ENCODE results near the gene NSD2.
"Not testable (repeated sequence)": the region's sequence is repeated elsewhere in the genome, so short reads cannot be mapped to it uniquely, and the experiment has no call there.

Gene NSD2

DNA sequence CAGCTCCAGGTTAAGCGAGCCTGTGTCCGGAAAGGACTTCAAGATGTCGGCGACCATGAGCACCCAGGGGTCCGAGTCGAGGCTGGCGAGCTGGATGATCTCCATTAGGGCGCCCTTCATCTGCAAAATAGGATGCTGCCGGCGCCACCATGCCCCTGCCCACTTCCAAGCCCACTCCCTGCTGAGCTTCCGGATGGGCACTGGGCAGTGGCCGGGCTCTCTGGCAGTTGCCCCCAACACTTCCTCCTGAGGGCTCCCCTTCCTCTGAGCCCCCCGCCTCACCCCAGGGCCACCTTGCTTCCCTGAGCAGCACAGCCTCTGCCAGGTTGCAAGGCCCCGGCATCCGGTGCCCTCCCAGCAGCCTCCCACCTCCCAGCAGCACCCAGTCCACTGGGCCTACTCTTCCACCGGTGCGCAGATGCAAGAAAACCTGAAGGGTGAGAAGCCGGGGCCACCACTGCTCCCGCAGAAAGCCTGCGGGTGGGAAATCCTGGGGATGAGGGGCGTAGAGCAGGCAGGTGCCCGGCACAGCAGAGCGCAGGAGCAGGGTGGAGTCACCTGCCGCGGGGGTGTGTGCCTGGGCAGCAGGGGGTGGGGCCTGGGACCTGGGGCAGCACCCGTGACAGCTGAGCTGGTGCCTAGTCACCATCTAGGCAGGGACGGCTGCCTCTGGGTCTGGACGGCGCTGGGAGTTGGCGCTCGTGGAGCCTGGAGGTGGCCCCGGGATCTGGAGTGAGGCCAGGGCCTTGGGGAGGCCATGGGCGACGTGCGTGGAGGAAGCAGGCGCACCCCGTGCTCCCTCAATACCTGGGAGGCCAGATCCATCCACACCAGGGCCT lies 120.6 kb downstream of the NSD2 start:
- no peak for DNase-seq (ENCODE audit: low read depth, low spot score)
- H3K27ac ChIP-seq, result no peak overlapping the region

DNA sequence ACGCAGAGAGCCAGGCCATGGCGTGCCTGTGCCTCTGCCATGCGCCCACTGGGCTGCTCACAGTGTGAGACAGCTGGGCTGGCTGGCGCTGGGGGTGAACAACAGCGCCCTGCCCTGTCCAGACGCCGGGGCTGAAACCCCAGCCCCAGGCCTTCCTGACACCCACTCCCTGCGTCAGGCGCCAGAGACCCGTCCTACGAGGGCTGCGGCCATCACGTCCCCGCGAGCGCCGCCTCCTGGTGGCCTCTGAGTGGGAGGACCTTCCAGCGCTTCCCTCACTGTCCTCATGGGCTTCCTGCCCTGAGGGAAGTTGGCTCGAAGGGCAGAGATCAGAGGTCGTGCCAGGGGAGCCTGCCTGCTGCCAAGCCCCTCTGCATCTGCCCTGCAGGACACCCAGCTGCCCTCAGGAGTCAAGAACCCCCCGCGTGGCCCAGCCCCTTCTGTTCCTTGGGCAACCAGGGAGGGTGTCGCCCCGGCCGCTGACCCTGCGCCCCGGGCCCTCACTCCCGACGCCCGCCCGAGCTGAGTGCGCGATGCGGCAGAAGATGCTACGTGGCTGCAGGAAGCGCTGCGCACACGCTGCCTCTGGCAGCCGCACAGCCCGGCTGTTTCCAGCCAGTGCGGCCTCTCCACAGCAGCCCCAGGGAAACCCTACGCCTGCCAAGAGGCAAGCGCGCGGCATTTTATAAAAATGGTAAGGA lies 121.4 kb downstream of the NSD2 start:
- DNase-seq (ENCODE audit: low read depth, low spot score), result no peak
- no peak overlapping the region for H3K27ac ChIP-seq

DNA sequence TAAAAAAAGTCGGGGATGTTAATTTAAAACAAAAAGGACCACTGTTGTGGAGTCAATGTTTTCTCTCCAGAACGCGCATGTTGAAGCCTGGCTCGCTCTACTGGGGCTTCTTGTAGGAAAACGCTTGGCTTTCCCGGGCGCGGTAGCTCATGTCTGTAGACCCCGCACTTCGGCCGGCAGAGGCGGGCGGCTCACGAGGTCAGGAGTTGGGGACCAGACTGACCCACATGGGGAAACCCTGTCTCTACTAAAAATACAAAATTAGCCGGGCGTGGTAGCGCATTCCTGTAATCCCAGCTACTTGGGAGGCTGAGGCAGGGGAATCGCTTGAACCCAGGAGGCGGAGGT lies 122.0 kb downstream of the NSD2 start:
- H3K27ac ChIP-seq, result no peak overlapping the region
- DNase-seq (ENCODE audit: low read depth, low spot score), result no peak

DNA sequence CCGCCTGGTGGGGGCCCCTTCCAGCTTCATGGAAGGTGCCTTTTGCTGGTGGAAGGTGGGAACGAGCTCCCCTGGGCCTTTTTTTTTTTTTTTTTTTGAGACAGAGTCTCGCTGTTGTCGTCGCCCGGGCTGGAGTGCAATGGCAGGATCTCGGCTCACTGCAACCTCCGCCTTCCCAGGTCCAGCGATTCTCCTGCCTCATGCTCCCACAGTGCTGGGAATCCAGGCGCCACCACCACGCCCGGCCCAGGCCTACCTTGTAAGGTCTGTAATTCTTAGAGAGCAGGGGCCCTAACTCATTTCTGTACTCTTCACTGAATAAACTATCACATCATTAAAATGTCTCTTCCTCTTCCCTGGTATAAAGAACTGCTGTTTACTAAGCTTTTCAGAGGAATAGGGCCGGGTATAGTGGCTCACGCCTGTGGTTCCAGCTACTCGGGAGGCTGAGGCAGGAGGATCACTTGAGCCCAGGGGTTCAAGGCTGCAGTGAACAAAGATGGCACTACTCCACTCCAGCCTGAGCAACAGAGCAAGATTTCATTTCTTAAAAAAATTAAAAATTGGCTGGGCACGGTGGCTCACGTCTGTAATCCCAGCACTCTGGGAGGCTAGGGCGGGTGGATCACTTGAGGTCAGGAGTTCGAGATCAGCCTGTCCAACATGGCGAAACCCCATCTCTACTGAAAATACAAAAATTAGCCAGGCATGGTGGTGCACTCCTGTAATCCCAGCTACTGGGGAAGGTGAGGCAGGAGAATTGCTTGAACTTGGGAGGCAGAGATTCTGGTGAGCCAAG lies 122.7 kb downstream of the NSD2 start:
- H3K27ac ChIP-seq; DNase-seq (ENCODE audit: low read depth, low spot score): not testable (repeated sequence)

DNA sequence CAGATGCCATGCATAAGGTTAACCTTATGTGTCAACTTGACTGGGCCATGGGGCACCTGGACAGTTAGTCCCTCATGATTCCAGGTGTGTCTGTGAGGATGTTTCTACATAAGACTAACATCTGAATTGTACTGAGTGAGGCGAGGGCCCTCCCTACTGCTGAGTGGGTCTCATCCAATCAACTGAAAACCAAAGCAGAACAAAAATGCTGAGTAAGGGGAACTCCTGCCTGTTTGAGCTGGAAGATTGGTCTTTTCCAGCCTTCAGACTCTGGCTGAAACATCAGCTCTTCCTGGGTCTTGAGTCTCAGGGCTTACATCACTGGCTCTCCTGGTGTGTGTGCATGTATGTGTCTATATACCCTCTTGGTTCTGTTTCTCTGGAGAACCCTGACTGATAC lies 123.7 kb downstream of the NSD2 start:
- no peak overlapping the region for H3K27ac ChIP-seq
- DNase-seq (ENCODE audit: low read depth, low spot score), result no peak

DNA sequence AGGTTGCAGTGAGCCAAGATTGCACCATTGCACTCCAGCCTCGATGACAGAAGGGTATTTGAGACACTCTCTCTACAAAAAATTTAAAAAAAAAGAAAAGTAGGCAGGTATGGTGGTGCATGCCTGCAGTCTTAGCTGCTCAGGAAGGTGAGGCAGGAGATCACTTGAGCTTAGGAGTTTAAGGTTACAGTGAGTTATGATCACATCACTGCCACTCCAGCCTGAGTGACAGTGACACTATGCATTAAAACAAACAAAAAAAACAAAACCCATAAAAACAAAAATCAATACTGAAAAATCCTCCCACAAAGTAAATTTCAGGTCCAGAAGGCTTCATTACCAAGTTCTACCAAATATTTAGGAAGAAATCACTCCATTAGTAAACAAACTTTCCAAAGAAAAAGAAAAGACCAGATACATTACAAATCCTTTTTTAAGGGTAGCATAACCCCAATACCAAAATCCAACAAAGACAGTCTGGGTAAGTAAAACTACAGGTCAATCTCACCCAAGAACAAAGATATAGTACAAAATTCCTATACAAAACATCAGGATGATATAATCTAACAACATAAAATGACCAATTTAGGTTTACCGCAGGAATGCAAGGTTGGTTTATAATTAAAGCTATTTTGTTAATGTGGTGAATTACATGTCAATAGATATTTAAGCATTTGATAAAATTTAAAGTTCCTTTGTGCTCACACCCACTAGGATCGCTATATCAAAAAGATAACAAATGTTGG lies 125.8 kb downstream of the NSD2 start:
- DNase-seq (ENCODE audit: low read depth, low spot score), result no peak
- no peak overlapping the region for H3K27ac ChIP-seq

GRCh38 chr4:1997712-1998111 lies 126.5 kb downstream of the NSD2 start:
- no peak for DNase-seq (ENCODE audit: low read depth, low spot score)
- H3K27ac ChIP-seq, result no peak overlapping the region

DNA sequence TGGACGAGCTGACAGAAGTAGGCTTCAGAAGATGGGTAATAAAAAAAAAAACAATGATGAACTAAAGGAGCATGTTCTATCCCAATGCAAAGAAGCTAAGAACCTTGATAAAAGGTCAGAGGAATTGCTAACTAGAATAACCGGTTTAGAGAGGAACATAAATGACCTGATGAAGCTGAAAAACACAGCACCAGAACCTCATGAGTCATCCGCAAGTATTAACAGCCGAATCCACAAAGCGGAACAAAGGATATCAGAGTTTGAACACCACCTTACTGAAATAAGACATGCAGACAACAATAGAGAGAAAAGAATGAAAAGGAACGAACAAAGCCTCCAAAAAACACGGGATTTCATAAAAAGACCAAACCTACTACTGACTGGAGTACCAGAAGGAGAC lies 127.1 kb downstream of the NSD2 start:
- DNase-seq (ENCODE audit: low read depth, low spot score), result peak; percentile 29

GRCh38 chr4:1999308-1999707 lies 128.1 kb downstream of the NSD2 start:
- H3K27ac ChIP-seq; DNase-seq (ENCODE audit: low read depth, low spot score): not testable (repeated sequence)

More for the DNA sequence above, 127.1 kb downstream of the NSD2 start:
- peak overlapping the region; percentile 18 for H3K27ac ChIP-seq

DNA sequence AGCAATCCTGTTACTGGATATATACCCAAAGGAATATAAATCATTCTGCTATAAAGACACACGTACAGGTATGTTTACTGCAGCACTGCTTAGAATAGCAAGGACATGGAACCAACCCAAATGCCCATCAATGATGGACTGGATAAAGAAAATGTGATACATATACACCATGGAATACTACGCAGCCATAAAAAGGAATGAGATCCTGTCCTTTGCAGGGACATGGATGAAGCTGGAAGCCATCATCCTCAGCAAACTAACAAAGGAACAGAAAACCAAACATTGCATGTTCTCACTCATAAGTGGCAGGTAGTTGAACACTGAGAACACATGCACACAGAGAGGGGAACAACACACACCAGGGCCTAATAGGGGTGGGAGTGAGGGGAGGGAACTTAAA lies 132.2 kb downstream of the NSD2 start:
- H3K27ac ChIP-seq; DNase-seq (ENCODE audit: low read depth, low spot score): not testable (repeated sequence)

DNA sequence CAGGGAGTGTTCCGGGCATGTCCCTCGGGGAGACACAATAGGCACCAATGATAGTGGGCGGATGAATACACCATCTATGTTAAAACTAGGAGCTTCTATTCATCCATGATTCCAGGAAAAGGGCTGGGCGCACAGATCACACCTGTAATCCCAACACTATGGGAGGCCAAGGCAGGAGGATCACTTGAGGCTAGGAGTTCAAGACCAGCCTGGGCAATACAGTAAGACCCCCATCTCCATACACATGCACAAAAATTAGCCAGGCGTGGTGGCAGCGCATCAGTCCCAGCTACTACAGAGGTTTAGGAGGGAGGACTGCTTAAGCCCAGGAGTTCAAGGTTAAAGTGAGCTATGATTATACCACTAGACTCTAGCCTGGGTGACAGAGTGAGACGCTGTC lies 135.2 kb downstream of the NSD2 start:
- H3K27ac ChIP-seq, result no peak overlapping the region
- no peak for DNase-seq (ENCODE audit: low read depth, low spot score)

DNA sequence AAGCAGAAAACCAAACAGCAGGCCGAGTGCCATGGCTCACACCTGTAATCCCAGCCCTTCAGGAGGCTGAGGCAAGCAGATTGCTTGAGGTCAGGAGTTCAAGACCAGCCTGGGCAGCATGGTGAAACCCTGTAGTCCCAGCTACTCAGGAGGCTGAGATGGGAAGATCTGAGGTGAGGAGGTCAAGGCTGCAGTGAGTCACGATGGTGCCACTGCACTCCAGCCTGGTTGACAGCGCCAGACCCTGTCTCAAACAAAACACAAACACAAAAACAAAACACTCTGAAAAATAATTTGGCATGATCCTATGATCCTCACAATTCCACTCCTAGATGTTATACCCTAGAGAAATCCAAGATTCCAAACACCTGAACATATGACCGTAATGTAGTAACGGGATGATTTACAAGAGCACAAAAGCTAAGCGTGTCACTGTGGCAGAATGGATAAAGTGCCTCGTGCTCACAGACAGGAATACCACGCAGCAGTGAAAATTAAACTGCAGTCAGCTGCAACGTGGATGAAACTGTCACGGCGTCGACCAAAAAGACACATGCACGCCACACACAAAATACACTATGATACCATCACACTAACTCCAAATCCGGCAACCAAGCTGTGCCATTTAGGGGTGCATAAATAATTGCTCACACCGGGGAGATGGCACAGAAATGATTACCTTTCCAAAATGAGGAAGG lies 135.9 kb downstream of the NSD2 start:
- no peak for DNase-seq (ENCODE audit: low read depth, low spot score)
- H3K27ac ChIP-seq, result no peak overlapping the region

DNA sequence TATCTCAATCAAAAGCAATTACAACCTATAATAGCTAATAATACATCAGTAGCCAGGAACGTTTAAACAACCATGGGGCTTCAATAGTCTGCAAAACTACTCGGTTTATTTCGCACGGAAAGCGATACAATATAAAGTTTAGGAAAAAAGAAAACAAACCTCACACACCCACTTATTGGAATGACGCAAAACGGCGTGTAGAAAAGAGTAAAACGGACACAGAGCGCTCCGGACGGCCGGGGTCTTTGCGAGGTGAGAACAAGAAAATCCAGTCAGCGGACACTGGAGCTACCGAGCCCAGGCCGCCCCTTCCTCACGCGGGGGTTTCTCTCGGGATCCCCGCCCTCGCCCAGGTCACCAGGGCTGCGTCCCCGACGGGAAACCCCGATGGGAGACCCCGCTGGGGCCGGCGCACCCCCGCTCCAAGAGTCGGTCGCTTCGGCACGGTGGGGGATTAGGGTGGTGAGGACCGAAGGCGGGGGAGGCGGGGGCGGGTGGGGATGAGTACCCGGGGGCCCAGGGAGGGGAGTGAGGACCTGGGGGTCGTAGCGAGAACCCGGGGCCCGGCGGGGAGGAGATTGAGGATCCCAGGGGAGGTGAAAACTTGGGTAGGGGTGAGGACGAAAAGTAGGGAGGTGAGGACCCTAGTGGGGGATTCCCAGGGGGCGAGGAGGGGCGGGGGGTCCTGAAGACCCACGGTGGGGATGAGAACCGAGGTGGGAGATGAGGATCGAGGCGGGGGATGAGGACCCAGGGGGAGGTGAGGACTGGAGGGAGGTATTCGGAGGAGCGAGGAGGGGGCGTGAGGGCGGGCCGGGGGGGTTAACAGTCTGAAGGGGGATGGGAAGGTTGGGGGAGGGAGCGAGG lies 136.8 kb downstream of the NSD2 start:
- peak overlapping the region; percentile 87 for H3K27ac ChIP-seq
- DNase-seq (ENCODE audit: low read depth, low spot score), result no peak

GRCh38 chr4:2008671-2008920 lies 137.4 kb downstream of the NSD2 start:
- H3K27ac ChIP-seq, result peak overlapping the region; percentile 87

DNA sequence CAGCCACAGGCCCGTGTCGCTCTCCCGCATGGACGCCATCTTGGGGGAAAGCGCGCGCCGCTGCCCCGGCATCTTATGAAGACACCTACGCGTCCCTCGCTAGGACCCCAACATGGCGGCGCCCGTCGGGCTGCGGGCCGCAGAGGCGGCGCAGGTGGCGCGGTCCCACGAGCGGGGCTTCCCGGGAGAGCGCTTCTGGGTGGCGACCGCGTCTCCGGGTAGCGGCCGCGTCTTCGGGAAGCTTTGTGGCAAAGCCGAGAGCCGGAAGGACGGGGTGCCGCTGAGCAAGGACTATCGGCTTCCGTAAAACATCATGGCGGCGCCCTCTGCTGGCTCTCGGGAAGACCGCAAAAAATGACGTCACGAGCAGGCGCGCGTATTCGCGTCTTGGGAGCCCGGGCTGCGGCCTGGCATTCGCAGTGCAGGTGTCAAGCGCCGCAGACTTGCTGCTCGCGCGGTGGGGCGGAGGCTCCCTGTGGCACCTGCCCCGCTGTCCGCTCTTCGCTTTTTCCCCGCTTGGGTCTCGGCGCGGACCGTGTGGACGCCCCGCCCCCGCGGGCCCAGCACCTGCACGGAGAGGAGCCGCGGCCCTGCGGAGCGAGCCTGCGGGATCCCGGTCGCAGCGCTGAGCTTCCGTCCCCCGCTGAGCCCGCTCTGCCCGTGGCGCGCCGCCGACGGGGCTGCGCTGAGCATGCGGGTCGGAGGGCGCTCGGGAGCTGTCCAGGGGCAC lies 137.9 kb downstream of the NSD2 start, which contains the start of gene NELFA:
Gene NELFA (minus strand): TSS at position 54 of the 730 bp plus-strand sequence. CDS start 15 bp downstream, at position 39.
- DNase-seq (ENCODE audit: low read depth, low spot score), result peak; percentile 73
- peak within 1 kb of the TSS; percentile 87 for H3K27ac ChIP-seq

More at GRCh38 chr4:2008671-2008920, 137.4 kb downstream of the NSD2 start:
- DNase-seq (ENCODE audit: low read depth, low spot score), result no peak

DNA sequence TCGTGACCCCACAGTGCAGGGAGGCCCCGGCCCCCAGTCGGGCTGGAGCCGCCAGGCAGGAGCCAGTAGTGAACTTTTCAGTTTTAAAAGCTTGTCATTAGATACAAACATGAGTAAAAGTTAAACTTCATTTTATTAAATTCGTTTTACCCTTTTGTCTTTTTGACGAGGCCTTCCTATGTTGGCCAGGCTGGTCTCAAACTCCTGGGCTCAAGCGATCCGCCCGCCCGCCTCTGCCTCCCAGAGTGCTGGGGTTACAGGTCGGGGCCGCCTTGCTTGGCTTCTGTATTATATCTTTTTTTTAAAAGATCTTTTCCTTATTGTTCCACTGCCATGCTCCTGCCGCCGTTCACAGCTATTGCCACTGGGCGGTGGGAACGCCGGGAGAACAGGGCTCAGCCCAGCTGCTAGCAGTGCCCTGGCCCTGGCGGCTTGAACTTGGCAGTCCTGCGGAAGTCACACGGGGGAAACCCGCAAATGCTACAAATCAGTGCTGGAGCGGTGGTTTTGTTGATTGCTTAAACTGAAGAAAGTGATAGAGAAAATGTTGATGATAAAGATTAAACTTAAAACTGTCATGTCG lies 138.5 kb downstream of the NSD2 start:
- DNase-seq (ENCODE audit: low read depth, low spot score), result no peak
- peak overlapping the region; percentile 87 for H3K27ac ChIP-seq

- H3K27ac ChIP-seq, result no peak overlapping the region
- no peak for DNase-seq (ENCODE audit: low read depth, low spot score)
These were observed 140.4 kb downstream of the NSD2 start for GRCh38 chr4:2011583-2011982.

DNA sequence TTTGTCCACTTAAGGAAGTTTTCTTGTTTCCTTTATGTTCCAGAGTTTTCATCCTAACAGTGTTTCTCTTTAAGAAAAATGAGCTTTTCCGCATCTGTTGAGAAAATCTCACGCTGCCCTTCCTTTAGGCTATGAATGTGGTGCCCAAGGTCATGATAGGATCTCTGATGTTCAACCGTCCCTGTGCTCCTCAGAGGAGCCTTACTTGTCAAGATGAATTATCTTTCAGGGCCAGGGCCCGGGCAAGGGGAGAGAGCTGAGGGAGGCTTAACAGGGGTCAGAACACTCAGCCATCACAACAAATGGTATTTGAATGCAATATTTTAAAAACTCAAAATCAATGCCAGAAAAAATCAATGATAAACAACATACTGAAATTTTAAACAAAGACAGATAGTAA lies 143.8 kb downstream of the NSD2 start:
- no peak overlapping the region for H3K27ac ChIP-seq
- no peak for DNase-seq (ENCODE audit: low read depth, low spot score)

Measured in epithelial cell of prostate (primary cell).